ENCODE results near the gene HUS1B. TPM values are rescaled to one million over a fixed set of nuclear protein-coding genes. Genes with fewer than 3 reads are reported as not detected.
"Not testable (repeated sequence)": the region's sequence is repeated elsewhere in the genome, so short reads cannot be mapped to it uniquely, and the experiment has no call there.

The HUS1B gene
- total and polyA plus RNA-seq, 2 experiments from 2014 or later: 1.3 to 3.9 TPM

- TF ChIP-seq, protein P1, sequence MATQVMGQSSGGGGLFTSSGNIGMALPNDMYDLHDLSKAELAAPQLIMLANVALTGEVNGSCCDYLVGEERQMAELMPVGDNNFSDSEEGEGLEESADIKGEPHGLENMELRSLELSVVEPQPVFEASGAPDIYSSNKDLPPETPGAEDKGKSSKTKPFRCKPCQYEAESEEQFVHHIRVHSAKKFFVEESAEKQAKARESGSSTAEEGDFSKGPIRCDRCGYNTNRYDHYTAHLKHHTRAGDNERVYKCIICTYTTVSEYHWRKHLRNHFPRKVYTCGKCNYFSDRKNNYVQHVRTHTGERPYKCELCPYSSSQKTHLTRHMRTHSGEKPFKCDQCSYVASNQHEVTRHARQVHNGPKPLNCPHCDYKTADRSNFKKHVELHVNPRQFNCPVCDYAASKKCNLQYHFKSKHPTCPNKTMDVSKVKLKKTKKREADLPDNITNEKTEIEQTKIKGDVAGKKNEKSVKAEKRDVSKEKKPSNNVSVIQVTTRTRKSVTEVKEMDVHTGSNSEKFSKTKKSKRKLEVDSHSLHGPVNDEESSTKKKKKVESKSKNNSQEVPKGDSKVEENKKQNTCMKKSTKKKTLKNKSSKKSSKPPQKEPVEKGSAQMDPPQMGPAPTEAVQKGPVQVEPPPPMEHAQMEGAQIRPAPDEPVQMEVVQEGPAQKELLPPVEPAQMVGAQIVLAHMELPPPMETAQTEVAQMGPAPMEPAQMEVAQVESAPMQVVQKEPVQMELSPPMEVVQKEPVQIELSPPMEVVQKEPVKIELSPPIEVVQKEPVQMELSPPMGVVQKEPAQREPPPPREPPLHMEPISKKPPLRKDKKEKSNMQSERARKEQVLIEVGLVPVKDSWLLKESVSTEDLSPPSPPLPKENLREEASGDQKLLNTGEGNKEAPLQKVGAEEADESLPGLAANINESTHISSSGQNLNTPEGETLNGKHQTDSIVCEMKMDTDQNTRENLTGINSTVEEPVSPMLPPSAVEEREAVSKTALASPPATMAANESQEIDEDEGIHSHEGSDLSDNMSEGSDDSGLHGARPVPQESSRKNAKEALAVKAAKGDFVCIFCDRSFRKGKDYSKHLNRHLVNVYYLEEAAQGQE (IDR thresholded peaks at IDR 0.05; ENCODE audit: unreplicated experiment): no peak
- TF ChIP-seq CREB1 (CRISPR knock-in tag; IDR thresholded peaks at IDR 0.05; ENCODE audit: low read depth): no peak
- TF ChIP-seq, protein P2, sequence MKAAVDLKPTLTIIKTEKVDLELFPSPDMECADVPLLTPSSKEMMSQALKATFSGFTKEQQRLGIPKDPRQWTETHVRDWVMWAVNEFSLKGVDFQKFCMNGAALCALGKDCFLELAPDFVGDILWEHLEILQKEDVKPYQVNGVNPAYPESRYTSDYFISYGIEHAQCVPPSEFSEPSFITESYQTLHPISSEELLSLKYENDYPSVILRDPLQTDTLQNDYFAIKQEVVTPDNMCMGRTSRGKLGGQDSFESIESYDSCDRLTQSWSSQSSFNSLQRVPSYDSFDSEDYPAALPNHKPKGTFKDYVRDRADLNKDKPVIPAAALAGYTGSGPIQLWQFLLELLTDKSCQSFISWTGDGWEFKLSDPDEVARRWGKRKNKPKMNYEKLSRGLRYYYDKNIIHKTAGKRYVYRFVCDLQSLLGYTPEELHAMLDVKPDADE (IDR thresholded peaks at IDR 0.05): no peak
These were observed 42.4 kb upstream of the HUS1B start (continued) for GRCh38 chr6:699319-699718.

- H3K27ac Mint-ChIP-seq; H2AFZ ChIP-seq; ATAC-seq; H3K36me3 ChIP-seq (ENCODE audit: insufficient read depth); H3K9me3 Mint-ChIP-seq; H3K4me3 ChIP-seq; H3F3A ChIP-seq (replicated peaks; ENCODE audit: low read depth); H3K27ac ChIP-seq (ENCODE audit: low read depth); H3K27me3 ChIP-seq (ENCODE audit: insufficient read depth); H3K9me2 ChIP-seq (ENCODE audit: insufficient read depth); DNase-seq (ENCODE audit: low spot score); H4K20me1 ChIP-seq (replicated peaks; ENCODE audit: insufficient read depth): not testable (repeated sequence)
- Mint-ChIP-seq H3K4me3 (peak overlapping the region; percentile 16; the same call in 1 of the 3 replicates), H3K27me3 (ENCODE audit: insufficient read depth, low read depth, poor library complexity) (peaks cover 15% of the 10 kb centered on the region), H3K4me1 (peaks cover 35% of the 10 kb centered on the region), H3K36me3 (ENCODE audit: low read depth) (peaks cover 12% of the 10 kb centered on the region; the same call in 2 of the 3 replicates)
- Histone ChIP-seq H3K79me2 (replicated peaks; ENCODE audit: insufficient read depth) (peaks cover 61% of the 10 kb centered on the region), H3K4me2 (peak overlapping the region; percentile 88), H3K4me1 (ENCODE audit: insufficient read depth) (peaks cover 33% of the 10 kb centered on the region)
These were observed 37.7 kb upstream of the HUS1B start for GRCh38 chr6:694431-695126.

DNA sequence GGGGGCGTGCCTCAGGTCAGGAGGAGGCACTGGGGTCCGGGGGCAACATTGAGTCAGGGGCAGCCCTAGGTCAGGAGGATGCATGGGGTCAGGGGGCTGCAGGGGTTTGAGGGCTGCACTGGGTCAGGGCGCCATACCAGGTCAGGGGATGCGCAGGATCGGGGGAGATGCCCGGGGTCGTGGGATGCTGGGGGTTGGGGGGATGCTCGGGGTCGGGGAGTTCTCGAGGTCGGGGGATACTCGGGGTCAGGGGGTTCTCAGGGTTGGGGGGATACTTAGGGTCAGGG is 36.8 kb upstream of the HUS1B start:
- H3K27ac Mint-ChIP-seq: no peak overlapping the region
- no peaks in the 10 kb centered on the region for H4K20me1 ChIP-seq (replicated peaks; ENCODE audit: insufficient read depth)
- no peak for TF ChIP-seq EZH2phosphoT487 (IDR thresholded peaks at IDR 0.05; ENCODE audit: unreplicated experiment)
- TF ChIP-seq, protein P2 (IDR thresholded peaks at IDR 0.05): no peak
- TF ChIP-seq CREB1 (CRISPR knock-in tag; IDR thresholded peaks at IDR 0.05; ENCODE audit: low read depth): no peak
- no peak for TF ChIP-seq JUNB (IDR thresholded peaks at IDR 0.05; ENCODE audit: unreplicated experiment)
- no peak overlapping the region for H3K27ac ChIP-seq (ENCODE audit: low read depth)
- ATAC-seq (no peak), DNase-seq (ENCODE audit: low spot score) (no peak)
- peak overlapping the region; percentile 93 for H3K4me3 Mint-ChIP-seq
- peak overlapping the region; percentile 88 for H3K4me2 ChIP-seq
- H3K9me3 Mint-ChIP-seq: no peaks in the 10 kb centered on the region
- no peak overlapping the region for H2AFZ ChIP-seq
- no peaks in the 10 kb centered on the region for H3K36me3 ChIP-seq (ENCODE audit: insufficient read depth)
- peak overlapping the region; percentile 76 for H3K4me3 ChIP-seq
- peaks cover 37% of the 10 kb centered on the region for H3K4me1 Mint-ChIP-seq
- peaks cover 36% of the 10 kb centered on the region for H3K4me1 ChIP-seq (ENCODE audit: insufficient read depth)
- H3K9me2 ChIP-seq (ENCODE audit: insufficient read depth): no peaks in the 10 kb centered on the region
- H3F3A ChIP-seq (replicated peaks; ENCODE audit: low read depth): 0 out of 2 replicates have a peak, but pooled peaks cover 3% of the 10 kb centered on the region
- H3K36me3 Mint-ChIP-seq (ENCODE audit: low read depth): peaks cover 12% of the 10 kb centered on the region; the same call in 2 of the 3 replicates
- no peaks in the 10 kb centered on the region for H3K27me3 ChIP-seq (ENCODE audit: insufficient read depth)
- peaks cover 12% of the 10 kb centered on the region for H3K27me3 Mint-ChIP-seq (ENCODE audit: insufficient read depth, low read depth, poor library complexity)
- H3K79me2 ChIP-seq (replicated peaks; ENCODE audit: insufficient read depth): peaks cover 71% of the 10 kb centered on the region
